ENCODE results near the gene CPN2.
A peak's percentile ranks its signal among the peaks of the same experiment; 100 is the strongest.

Gene CPN2

DNA sequence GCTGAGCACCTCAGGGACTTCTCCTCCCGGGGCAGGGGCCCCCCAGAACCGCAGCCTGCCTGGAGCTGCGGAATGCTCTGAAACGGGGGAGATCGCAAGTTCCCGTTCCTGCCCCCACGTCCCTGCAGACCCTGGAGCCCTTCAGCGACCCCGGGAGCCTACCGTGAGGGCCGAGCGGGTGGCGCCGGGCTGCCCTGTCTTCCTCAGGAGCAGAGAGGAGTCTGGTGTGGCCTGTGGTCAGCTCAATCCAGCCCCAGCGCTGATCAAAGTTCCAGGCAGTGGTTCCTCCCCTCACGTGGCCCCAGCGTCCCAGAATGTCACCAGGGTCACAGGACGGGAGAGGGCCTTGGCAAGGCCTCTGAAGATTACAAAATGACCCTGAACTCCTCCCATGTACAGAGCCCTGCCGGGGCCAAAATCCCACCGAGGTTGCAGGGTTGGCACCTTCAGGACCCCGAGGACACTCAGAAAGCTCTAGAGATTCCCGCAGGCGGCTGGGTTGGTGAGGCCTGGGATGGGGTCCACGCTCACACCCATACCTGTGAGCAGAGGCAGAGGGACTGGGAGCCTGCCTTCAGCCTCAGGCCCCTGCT lies at the start of gene CPN2:
TSS of gene CPN2 (minus strand) at position 249 of the 593 bp plus-strand sequence. CDS start 8,626 bp downstream, outside the sequence.
- DNase-seq: no peak

DNA sequence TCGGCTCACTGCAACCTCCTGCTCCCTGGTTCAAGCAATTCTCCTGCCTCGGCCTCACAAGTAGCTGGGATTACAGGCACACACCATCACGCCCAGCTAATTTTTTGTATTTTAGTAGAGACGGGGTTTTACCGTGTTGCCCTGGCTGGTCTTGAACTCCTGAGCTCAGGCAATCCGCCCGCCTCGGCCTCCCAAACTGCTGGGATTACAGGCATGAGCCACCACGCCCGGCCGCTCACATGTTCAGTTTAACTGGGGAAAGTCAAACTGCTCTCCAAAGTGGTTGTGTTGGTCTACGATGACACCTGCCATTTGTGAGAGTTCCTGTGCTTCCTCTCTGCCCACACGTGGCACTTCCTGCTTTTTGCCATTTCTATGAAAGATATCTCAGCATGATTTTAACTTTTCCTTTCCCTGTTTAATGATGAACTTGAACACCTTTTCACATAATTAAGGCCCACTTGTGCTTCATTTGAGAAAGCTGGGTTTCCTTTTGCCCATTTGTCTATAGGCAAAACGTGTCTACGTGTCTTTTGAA lies 48.8 kb upstream of the CPN2 start:
- DNase-seq: no peak

GRCh38 chr3:194399166-194399565 lies 48.0 kb upstream of the CPN2 start, which contains the start of gene GP5:
Gene GP5 (minus strand): TSS chr3:194399266. CDS start chr3:194398282, 984 bp downstream.
- DNase-seq: no peak

DNA sequence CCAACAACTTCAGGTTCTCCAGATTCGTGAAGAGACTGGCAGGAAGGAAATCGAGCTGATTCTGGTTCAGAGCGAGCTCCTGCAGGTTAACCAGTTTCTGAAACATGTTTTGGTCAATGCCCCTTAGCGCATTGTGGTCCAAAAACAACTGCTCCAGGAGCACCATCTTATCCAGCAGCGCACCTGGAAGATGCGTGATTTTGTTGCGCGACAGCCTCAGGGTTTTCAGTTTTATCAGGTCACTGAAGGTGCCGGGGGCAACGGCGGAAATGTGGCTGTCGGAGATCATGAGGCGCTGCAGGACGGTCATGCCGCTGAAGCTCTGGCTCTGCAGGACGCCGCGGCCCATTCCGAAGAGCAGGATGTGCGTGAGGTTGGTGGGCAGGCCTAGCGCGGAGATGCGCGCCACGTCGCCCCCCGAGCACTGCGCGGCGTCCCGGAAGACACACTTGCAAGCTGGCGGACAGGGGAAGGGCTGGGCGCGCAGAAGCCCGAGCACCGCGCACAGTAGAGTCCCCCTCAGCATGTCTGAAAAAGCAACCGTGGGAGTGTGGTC lies 46.7 kb upstream of the CPN2 start:
- DNase-seq: no peak

DNA sequence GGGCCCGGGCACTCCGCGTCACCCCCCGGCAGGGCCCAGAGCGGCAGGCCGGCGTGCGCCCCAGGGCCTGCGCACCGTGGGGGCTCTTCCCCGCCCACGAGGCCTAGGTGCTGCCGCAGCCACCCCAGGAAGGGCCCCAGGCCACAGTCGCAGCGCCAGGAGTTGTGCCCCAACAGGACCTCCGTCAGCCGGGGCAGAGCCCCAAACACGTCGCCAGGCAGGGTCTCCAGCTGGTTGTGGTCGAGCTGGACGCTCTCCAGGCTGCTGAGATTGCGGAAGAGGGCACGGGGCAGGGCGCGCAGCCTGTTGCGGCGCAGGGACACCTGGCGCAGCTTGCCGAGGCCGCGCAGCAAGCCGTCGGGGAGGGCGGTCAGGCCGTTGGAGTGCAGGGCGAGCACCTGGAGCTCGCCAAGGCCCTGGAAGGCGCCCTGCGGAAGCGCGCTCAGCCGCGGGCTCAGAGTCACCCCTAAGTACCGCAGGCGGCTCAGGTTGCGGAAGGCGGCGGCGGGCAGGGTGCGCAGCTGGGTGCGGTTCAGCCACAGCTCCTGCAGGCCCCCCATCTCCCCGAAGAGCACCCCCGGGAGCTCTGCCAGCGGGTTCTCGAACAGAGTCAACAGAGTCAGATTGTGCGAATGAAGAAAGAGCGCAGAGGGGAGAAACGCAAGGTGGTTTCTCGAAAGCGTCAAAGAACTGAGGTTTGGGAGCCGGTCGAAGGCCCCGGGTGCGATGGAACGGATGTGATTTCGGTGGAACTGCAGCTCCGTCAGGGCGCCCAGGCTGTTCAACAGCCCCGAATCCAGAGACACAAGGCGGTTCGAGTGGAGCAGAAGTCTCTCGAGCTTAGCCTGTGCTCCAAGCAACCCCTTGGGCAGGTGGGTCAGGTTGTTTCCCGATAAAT lies 46.0 kb upstream of the CPN2 start:
- no peak for DNase-seq

DNA sequence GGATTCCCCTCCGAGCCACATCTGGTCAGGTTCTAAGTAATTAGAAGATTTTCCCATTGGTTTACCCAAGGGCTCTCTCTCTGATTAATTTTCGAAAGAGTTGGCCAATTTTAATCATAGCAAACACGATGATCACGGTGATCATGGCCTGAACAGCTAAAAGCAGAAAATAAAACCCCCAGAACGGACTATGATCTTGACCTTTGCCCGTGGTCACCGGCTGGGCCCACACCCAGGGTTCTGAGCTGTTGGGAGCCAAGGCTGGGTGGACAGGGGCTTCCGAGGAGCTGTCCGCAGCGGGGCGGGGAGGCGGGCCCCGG lies 45.4 kb upstream of the CPN2 start:
- no peak for DNase-seq

- peak; percentile 11 to 51 for DNase-seq
Observed at GRCh38 chr3:194395778-194396538, 44.8 kb upstream of the CPN2 start.

DNA sequence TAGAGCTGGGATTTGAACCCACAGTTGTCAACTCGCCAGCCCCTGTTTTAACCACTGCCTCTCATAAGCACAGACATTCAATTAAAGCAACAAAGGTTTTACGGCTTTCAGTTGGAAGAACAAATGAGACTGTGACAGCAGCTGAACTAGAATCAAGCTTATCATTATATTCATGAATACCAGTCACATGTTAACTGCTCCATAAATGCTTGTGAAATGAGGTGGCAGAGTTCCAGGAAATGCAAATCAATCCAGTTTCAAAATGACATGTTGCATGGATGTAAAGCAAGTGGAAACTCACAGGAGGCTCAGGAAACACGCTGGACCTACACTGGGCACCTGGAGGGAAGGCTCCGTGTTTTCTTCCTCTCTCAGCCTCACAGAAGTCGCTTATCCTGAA lies 44.1 kb upstream of the CPN2 start:
- peak; percentile 85 to 93 for DNase-seq

GRCh38 chr3:194392576-194392975 lies 41.4 kb upstream of the CPN2 start:
- no peak for DNase-seq

DNA sequence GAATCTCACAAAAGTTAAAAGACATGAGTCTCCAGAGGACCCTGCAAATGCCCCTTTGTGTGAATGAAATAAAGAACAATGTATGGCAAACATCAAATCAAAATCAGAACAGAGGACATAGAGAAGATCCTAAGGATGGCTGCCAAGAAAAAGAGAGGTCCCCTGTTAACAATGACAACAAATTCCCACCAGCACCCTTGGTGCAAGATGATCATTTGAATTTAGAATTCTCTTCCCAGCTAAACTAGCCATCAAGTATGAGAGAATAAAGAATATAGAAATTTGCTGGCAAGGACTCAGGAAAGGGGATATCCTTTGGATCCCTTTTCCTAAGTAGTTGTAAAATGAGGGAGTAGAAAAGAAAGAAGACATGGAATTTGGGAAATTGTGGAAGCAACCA lies 39.7 kb upstream of the CPN2 start:
- no peak for DNase-seq

DNA sequence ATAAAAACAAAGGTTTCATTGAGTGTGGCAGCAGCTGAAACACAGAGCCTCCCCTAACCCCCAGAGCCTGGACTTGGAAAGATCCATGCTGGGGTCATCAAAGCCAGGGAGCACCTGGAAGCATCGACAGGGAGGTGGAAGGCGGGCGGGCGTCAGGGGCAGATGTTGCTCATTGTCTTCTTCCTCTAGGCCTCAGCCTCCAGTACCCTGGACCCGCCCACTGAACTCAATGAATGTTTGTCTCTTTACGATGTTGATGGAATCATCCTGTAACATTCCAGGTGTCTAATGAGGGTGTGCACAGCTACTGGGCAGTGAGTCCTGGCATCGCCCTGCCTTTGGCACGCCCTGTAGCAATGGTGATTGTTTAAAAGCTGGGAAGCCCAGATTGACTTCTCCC lies 38.1 kb upstream of the CPN2 start:
- no peak for DNase-seq

DNA sequence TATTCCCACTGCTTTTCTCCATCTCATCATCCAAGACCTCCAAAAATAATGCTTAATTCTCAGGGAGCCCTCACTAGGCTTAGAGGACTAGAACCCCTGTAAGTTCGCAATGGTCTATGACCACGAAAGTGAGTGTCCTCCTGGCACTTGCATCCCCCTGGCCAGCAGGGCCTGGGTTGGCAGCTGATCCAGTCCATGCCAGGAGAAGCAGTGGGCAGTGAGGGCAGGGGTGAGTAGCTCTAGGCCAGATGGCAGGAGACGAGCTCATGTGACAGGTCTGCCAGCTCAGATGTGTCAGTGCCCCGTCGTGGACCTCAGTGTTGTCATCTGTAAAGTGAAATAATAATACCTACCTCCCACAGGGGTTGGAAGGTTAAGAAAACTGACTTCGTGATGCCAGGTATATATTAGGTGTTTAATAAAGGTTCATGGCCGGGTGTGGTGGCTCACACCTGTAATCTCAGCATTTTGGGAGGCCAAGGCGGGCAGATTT lies 36.8 kb upstream of the CPN2 start:
- DNase-seq: no peak

GRCh38 chr3:194387276-194387675 lies 36.1 kb upstream of the CPN2 start:
- no peak for DNase-seq

GRCh38 chr3:194386648-194387047 lies 35.5 kb upstream of the CPN2 start:
- no peak for DNase-seq

DNA sequence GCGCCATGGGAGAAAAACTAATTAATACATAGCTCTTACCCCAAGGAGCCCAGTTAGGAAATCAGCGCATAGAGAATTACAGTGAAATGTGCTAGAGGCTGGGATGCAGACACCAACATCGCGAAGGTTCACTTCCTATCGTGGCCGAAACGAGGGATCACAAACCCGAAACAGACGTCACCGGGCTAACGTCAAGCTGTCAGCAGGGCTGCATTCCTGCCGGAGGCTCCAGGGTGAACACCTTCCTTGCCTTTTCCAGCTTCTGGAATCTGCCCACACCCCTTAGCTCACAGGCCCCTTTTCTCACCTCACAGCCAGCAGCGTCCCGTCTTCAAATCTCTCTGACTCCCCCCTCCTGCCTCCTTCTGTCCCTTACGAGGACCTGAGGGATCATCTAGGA lies 34.9 kb upstream of the CPN2 start:
- no peak for DNase-seq

GRCh38 chr3:194384569-194385001 lies 33.5 kb upstream of the CPN2 start:
- DNase-seq: no peak

- DNase-seq: no peak
Observed at GRCh38 chr3:194384156-194384555, 33.0 kb upstream of the CPN2 start.

DNA sequence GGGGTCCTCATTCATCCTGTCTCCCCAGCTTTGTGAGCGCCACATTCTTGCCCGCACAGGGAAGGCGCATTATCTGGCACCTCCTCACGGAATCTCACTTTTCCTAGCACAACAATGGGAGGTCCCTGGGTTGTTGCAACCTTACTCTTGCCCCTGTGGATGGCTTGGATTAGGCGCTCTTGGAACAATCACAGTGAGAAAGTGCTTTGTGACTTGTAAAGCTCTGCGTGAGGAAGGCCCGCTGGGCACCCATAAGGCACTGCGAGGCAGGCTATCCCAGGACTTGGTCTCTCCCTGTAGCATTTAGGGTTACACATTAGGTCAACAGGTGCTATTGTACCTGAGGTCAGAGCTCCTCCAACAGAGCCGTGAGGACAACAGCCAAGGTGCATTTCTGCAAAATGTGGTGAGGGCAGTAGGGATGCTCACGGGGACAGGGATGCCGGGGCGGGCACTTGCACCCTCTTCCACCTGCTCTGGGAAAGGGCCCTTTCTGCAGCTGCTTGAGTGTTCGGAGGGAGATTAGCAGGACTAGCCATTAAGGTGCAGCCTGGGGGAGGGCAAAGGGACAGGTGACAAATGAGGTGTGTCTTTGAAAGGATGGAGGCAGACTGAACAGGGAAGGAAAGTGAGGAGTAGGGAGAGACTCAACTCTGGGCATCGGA lies 32.3 kb upstream of the CPN2 start:
- no peak for DNase-seq

GRCh38 chr3:194382892-194383223 lies 31.7 kb upstream of the CPN2 start:
- no peak for DNase-seq

DNA sequence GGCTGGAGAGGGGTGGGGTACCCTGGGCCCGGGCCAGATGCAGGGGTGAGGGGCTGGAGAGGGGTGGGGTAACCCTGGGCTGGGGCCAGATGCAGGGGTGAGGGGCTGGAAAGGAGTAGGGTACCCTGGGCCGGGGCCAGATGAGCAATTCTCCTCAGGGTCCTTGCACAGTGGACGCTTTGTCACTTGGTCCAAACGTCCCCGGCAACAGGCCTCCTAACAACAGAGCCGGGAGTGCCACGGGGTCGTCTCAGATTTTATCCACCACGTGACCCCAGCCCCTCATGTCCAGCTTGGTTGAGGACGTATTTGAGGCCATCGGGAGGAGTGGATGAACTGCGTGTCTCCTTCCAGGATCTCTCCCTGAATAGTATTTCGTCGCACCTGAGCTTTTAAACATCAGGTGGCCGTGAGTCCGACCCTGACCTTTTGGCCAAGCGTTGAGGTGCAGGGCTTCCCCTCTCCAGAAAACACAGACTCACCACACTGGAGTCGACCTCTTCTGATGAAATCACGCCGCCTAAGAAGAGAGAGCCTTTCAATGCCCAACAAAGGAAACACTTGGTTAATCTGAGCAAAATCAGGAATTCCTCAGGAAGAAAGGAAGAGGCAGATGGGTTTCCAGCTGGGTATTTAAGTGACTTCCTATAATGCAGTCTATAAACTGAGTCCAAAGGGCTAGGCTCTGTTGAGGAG lies 31.2 kb upstream of the CPN2 start:
- DNase-seq: no peak

- no peak for DNase-seq
Observed at GRCh38 chr3:194381460-194381875, 30.3 kb upstream of the CPN2 start.

GRCh38 chr3:194380326-194380725 lies 29.2 kb upstream of the CPN2 start:
- peak in 1 of 2 experiments; percentile 27 for DNase-seq

All from NCI-H526 (cell line).